ENCODE results near the gene SLC6A6.
"Not testable (repeated sequence)": the region's sequence is repeated elsewhere in the genome, so short reads cannot be mapped to it uniquely, and the experiment has no call there.

The SLC6A6 gene

GRCh38 chr3:14423197-14423743, 20.9 kb downstream of the SLC6A6 start:
- no peak for DNase-seq

GRCh38 chr3:14423963-14424362, 21.6 kb downstream of the SLC6A6 start:
- DNase-seq = no peak

- peak in 1 of 2 experiments; percentile 27 for DNase-seq
Measured at GRCh38 chr3:14424711-14425580, 22.5 kb downstream of the SLC6A6 start.

- peak in 1 of 2 experiments; percentile 33 for DNase-seq
Measured at GRCh38 chr3:14425581-14426304, 23.3 kb downstream of the SLC6A6 start.

- no peak for DNase-seq
Measured at GRCh38 chr3:14426305-14426620, 23.9 kb downstream of the SLC6A6 start.

- DNase-seq = peak in 1 of 2 experiments; percentile 69
Measured at GRCh38 chr3:14428087-14429033, 26.0 kb downstream of the SLC6A6 start.

GRCh38 chr3:14429237-14429636, 26.8 kb downstream of the SLC6A6 start:
- DNase-seq = no peak

GRCh38 chr3:14429640-14430039, 27.2 kb downstream of the SLC6A6 start:
- no peak for DNase-seq

GRCh38 chr3:14430053-14430452, 27.6 kb downstream of the SLC6A6 start:
- DNase-seq = no peak

GRCh38 chr3:14430706-14431451, 28.5 kb downstream of the SLC6A6 start:
- DNase-seq = no peak

- no peak for DNase-seq
Measured at GRCh38 chr3:14431452-14431916, 29.1 kb downstream of the SLC6A6 start.

- DNase-seq = peak; percentile 88 to 96
Measured at GRCh38 chr3:14431917-14432834, 29.8 kb downstream of the SLC6A6 start.

GRCh38 chr3:14433106-14433505, 30.7 kb downstream of the SLC6A6 start:
- DNase-seq = peak in 1 of 2 experiments; percentile 25

- no peak for DNase-seq
Measured at GRCh38 chr3:14434126-14434497, 31.7 kb downstream of the SLC6A6 start.

GRCh38 chr3:14434498-14435151, 32.2 kb downstream of the SLC6A6 start:
- DNase-seq = no peak

- DNase-seq = no peak
Measured at GRCh38 chr3:14435175-14436014, 33.0 kb downstream of the SLC6A6 start.

- DNase-seq = no peak
Measured at GRCh38 chr3:14436954-14437281, 34.5 kb downstream of the SLC6A6 start.

GRCh38 chr3:14437705-14438104, 35.3 kb downstream of the SLC6A6 start:
- DNase-seq = not testable (repeated sequence)

- DNase-seq = no peak
Measured at GRCh38 chr3:14438262-14438661, 35.9 kb downstream of the SLC6A6 start.
